Activated CD8-positive, alpha-beta memory T cell treated with anti-CD3 and anti-CD28 coated beads, Interleukin-2, amount 50 U/mL, for 1 hour (primary cell): Measurements from ENCODE around the gene PTH.

Experiments used
- DNase-seq: peaks from one replicate; pipeline ENCODE4 v3.0.0-alpha.2; 2020; ENCODE audit errors: extremely low read depth

Gene PTH

DNA sequence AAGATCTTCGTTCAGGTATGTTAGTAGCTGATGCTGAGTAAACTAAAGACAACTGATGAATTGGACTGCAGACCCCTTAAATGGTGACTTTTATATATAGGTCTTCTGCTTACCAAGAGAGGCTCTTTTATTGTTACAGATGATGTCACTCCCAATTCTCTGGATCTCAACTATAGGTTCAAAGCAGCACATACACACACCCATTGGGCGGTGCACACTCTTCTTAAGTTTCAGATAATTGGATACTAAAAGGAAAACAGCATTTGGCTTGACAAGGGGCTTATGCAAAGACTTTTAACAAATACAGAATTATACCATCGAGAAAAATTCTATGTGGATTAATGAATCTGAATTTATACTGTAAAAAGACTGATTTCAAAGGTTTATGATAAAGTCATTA lies at the start of gene PTH:
TSS of gene PTH (minus strand) at position 69 of the 400 bp plus-strand sequence. CDS start 3,142 bp downstream, outside the sequence.
- no peak for DNase-seq

DNA sequence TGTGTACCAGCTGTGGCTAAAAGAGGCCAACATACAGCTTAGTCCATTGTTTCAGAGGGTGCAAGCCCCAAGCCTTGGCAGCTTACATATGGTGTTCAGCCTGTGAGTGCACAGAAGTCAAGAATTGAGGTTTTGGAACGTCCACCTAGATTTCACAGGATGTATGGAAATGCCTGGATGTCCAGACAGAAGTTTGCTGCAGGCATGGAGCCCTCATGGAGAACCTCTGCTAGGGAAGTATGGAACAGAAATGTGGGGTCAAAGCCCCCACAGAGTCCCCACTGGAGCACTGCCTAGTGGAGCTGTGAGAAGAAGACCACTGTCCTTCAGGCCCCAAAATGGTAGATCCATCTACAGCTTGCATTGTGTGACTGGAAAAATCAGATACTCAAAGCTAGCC lies 42.2 kb upstream of the PTH start:
- no peak for DNase-seq

DNA sequence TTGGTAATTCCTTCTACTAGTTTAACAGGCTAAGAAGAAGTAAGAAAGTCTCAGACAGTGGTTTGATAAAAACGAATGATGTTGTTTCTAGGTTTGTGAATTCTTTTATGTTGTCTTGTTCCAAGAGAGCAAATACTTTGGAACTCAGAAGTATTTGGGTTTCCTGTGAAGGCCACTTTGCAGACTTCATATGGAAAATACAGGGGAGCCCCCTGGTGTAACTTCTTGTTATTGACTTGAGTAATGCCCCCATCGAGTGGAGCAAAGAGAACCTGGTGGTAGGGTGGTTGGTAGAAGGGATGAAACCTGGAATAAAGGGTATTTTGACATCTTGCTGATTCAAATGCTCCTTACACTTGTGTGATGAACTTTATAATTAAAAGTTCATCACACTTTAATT lies 40.0 kb upstream of the PTH start:
- DNase-seq, result no peak

DNA sequence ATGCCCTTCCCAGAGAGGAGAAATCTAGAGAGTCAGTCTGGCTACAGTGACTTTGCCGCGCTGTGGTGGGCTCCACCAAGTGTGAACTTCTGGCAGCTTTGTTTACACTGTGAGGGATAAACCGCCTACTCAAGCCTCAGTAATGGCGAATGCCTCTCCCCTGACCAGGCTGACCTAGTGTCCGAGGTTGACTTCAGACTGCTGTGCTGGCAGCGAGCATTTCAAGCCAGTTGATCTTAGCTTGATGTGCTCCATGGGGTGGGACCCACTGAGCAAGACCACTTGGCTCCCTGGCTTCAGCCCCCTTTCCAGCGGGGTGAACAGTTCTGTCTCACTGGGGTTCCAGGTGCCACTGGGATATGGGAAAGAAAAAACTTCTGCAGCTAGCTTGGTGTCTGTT lies 38.6 kb upstream of the PTH start:
- DNase-seq, result no peak

DNA sequence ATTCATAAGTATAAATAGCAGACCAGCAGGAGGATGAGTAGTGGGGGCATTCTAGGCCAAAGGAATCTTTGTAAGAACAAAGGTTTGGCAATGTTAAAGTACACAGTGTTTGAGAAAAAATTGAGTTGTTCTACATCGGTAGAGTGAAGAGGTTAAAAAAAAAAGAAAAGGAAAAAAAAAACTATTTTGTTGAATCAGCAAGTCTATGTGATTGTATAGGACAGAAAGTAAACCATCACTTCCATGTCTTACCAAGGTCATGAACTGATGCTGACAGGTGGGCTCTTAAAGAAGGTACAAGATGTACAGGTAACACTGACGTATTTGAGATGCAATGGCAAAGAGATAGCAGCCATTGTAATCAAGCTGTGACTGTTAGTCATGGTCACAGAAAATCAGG lies 29.5 kb upstream of the PTH start:
- DNase-seq, result no peak

DNA sequence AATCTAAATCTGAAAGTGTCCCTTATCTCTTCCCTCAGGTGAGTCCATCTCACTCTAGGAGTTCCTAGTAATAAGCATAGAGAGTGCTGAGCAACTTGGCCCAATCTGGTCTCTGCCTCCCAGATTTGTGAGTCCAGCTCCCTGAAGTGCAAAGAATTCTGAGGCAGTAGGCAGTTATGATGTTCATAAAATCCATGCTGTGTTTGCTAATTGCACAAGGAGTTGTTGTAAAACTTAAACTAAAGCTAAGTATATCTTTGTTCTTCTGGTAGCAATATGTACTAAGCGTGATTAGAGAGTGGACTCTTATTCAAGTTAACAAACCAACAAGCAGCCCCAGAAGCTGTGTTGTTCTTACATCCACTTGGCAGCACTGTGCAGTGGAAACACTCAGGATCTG lies 7.6 kb upstream of the PTH start:
- DNase-seq, result no peak

DNA sequence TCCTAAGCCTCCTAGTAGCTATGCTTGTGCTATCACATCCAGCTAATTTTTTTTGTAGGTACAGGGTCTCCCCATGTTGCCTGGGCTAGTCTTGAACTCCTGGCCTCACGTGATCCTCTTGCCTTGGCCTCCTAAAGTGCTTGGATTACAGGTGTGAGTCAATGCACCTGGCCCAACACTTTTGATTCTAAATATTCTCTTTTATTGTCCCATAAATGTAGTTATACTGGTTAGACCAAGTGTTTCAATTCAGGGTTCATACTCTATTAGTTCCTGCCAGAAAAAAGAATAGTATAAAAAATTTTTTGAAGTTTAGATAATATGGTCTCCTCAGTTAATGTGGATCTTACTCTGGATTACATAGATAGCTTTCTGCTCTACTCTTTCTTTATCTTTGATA lies 6.7 kb upstream of the PTH start:
- DNase-seq, result no peak

DNA sequence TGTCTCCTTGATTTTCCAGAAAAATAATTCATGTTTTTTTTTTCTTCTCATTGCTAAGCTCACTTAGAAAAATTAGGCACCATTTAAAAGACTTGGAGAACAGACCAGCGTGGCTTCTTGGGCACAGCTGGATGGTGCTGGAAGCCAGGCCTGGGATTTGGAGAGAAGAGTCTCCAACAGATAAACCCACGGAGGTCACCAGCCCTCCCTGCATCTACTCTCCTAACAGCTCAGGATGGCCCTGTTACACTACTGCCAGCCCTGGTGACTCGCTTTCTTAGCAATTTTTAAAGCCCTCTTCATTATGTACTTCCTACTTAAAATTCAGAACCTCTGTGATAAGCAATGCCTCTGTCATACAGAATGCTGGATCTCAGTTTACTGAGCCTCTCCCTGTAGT lies 1.7 kb downstream of the PTH start:
- no peak for DNase-seq

DNA sequence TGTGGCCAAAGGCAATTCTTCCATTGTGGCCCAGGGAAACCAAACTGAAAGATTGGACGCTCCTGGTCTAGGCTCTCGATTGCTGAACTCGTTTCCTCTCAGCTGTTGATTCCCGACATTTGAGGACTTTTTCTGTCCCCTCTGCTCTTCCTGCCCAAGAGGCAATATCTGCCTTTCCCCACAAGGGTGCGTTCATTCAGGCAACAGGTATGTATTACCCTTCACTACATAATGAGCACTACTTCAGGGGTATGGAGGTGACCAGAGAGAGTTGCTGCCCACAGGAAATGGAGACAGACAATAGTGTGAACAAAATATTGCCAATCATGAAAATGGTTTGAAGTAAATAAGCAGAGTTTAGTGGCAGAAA lies 8.2 kb downstream of the PTH start:
- no peak for DNase-seq

DNA sequence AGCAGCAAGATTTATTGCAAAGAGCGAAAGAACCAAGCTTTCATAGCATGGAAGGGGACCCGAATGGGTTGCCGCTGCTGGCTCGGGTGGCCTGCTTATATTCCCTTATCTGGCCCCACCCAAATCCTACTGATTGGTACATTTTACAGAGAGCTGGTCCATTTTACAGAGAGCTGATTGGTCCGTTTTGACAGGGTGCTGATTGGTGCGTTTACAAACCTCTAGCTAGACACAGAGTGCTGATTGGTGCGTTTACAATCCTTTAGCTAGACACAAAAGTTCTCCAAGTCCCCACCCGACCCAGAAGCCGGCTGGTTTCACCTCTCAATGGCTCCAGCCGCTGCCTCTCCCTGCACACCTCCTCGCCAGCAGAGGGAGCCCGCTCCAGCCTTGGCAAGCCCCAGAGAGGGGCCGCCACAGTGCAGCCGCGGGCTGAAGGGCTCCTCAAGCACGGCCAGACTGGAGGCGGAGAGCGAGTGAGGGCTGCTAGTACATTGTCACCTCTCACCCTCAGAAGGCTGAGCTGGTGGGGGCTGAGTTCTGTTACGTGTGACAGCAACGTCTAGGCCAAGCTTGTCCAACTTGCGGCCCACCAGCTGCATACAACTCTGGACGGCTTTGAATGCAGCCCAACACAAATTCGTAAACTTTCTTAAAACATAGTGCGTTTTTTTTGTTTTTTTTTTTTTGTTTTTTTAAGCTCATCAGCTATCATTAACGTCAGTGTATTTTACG lies 8.7 kb downstream of the PTH start:
- DNase-seq, result no peak

DNA sequence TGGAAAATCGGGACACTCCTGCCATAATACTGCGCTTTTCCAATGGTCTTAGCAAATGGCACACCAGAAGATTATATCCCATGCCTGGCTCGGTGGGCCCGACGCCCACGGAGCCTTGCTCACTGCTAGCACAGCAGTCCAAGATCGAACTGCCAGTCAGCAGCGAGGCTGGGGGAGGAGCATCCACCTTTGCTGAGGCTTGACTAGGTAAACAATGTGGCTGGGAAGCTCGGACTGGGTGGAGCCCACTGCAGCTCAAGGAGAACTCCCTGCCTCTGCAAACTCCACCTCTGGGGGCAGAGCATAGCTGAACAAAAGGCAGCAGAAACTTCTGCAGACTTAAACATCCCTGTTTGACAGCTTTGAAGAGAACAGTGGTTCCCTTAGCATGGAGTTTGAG lies 15.6 kb downstream of the PTH start:
- DNase-seq, result no peak

DNA sequence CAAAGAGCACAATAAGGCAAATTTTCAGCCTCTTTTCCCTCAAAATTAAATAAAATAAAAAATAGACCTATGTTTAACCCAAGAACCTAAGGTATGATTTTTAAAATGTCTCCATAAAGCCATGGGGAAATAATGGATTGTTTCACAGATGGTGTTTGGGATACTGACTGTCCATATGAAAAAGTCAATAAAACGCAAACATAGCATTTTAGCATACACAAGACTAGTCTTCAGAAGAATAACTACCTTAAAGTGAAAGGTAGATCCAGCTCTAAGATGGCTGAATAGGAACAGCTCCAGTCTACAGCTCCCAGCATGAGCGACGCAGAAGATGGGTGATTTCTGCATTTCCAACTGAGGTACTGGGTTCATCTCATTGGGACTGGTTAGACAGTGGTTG lies 16.1 kb downstream of the PTH start:
- no peak for DNase-seq

DNA sequence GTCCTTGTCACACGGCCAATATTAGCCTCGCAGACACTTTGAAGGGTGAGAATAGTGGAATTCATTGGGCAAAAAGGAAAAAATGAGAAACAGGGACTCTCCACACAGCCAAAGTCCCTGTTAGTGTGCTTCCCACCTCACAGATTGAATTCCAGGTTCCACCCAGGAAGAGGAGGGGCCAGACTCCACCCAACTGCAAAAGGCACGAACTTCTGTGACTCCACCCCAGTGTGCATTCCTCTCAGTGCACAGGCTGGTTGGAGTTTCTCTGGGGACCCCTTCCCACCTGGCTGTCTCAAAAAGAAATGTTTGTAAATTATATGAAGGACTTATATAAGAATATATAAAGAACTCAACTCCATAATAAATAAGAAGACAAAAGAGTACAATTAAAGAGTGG lies 20.7 kb downstream of the PTH start:
- no peak for DNase-seq

DNA sequence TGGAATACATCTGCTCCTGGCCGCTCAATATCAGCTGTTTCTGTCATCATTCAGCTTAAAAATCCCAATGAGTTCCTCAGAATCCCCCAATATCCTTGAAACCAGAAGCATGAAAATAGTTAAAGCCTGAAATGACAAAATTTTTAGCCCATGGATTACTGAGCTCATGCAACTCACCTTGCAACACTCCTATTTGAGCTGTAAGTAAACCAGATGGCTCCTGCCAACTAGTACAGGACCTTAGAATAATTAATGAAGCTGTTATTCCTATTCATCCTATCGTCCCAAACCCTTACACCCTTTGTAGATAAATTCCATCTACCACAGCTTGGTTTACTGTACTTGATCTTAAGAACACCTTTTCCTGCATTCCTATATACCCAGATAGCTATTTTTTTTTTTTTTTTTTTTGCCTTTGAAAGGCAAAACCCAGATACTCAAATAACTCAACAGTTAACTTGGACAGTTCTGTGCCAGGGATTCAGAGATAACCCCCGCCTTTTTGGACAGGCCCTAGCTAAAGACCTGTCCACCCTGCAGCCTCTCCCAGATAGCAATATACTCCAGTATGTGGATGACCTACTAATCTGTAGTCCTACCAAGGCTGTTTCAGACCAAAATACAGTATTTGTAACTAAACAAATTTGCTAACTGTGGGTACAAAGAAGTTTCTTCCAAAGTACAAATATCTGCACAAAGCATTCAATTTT lies 22.6 kb downstream of the PTH start:
- DNase-seq, result no peak

DNA sequence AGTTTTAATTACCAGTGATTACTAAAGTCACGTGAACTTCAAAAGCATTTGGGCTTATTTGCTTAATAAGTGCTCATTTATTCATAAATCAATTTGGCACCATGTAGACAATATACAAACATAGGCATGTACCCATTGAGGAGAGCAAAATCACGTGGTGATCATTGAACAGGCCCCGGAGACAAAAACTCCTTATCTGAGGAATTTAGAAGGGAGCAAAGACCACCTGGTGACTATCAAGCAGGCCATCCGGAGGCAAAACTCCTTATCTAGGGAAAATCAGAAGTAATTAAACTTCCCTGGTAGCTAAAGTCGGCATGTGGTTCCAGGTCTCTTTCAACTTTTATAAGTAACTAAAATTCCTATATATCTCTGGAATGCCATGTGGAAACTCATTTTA lies 27.0 kb downstream of the PTH start:
- no peak for DNase-seq

DNA sequence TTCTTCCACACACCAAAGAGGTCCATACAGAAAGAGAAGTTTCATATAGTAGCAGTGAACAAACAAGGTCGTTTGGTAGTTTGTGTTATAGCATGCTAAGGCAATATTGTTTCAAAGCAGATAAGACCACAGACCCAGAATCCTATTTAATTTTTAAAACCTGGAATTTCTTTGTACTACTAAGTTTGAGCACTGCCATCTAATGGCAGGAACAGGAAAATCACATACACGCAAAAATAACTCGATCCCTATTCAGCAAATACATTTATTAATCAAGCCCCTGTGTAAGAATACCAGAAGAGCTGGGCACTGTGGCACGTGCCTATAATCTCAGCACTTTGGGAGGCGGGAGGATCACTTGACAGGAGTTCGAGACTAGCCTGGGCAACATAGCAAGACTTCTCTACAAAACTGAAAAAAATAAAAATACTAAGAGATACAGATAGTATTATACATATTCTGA lies 29.9 kb downstream of the PTH start:
- DNase-seq, result no peak

DNA sequence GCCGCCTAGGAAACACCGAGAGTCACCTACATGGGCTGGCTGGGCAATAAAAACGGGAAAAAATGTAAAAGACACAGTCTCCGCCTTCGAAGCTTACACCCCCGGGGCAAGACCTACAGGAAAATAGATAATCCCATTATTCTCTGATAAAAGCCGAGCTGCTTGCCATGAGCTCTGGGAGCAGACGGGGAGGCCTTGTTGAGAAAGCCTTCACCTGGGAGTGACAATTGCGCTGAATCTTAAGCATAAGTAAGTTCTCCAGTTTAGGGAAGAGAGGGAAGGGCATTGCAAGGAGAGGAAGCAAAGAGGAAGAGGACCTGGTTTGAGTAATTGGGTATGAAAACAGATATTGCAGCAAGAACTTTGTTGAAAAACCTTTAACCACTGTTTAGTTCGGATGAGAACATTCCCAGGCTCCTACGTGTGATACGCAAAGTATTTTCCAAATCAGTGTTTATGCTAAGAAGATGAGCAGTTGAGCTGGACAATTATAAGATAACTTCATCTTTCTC lies 32.0 kb downstream of the PTH start:
- DNase-seq, result no peak

DNA sequence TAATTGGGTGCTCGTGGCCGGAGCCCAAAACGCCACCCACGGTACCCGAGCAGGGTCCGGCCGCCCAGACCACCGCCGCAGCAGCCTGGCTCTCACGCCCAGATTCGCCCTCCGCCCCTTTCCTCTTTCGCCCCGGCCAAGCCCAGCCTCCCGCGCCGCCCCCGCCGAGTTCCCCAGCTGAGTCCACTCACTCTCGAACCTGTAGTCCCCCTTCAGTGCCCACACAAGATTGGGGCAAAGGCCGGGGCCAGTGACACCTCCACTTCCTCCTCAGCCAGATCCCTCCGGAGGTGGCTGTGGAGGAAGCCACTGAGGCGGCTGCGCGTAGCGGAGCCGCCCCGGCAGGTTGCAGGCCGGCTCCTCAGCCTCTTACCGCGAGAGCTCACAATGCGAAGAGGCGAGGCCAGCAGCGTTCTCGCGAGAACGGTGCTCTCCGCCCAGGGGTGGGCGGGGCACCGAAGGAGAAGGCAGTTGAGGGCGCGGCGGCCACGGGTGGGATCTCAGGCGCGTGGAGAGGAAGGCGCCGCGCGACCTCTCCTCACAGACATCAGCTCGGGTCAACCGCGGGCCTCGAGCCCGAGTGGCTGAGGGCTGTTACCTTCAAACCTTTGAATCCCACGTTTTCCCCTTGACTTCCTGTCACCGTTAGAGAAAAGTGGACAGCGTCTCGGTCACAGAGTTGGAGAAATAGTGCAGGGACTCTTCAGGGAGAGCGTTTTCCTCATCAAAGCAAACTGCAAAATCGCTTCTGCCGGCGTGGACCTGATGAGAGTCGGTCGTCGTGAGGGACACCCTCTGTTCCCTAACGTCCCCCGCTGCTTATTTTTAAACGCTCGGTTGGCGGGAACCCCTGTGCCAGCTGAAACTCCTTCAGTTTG lies 32.7 kb downstream of the PTH start, which contains the start of gene BTBD10:
TSS of gene BTBD10 (minus strand) at position 322 of the 878 bp plus-strand sequence. CDS start 18,098 bp downstream, outside the sequence.
- peak; percentile 71 for DNase-seq

DNA sequence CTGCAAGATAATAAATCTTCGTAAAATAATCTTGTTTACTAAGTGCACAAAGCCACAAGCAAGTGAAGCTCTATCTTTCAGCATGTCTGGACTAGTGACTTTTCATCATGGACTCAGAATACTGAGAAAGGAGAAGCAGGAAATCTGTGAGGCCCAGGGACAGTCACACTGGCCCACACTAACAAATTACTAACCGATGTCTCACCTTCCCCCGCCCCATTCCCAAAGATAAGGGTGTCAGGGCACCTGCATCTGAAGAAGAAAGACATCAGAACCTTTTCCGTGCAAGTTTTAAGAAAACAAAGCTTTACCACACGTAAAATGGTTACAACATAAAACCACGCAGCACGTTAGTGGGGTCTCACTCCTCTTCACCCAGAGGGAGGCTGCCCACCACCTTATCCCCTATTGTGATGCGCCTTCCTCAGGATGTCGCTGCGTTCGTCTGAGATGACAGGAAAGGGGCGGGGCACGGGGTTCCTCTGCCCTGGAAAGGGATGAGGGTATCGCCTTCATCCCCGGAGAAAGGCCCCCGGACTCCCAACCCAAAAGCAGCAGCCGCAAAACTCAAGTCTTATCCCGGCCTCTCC lies 33.4 kb downstream of the PTH start:
- no peak for DNase-seq

DNA sequence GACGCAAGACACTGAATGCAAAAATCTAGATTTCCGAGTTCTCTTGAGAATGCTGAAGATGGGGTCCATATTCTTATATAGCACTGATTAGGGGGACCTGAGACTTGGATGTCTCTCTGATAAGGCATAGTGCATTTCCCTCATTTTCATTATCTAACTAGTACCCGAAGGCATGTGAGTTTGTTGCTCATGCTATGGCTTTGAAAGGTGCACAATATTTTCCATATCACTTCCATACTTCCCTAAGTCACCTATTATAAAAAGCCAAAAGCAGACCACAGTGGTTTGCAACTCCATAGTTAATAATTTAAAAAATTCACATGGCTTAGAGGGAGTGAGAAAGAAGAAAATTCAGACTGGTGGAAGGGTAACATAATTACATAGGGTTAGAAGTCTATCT lies 34.5 kb downstream of the PTH start:
- DNase-seq, result no peak

DNA sequence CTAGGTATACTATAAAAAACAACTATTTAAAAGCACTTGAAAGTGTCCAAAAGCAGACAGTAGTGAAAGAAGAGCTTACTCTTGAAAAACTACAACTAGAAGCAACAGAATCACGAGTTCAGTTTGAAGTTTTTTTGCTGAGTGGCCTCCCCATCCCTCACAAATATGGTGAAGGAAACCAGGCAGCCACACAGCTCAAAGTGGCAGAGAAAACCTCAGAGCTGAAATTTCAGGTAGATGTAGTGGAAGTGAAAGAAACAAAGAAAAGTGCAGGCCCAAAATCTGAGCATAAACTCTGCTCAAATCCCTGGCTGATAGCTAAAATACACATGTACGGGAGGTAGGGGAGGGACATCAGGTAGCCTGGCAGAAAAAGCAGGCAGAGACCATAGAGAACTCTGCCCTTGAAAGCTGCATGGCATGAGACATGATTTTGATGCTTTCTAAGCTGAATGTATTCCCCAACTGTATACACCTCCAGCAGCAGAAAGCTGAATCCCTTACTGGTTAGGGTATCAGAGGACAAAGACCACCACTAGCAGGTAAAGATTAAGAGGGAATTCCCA lies 44.9 kb downstream of the PTH start:
- DNase-seq, result no peak
